ENCODE data around the gene PTMA.

- TF ChIP-seq YY1 (IDR thresholded peaks at IDR 0.05; ENCODE audit: insufficient read depth, insufficient read length) = no peak
- no peak for TF ChIP-seq SUZ12 (IDR thresholded peaks at IDR 0.05; ENCODE audit: extremely low read depth, insufficient read depth, insufficient read length)
Observed at GRCh38 chr2:231680992-231681852, 27.1 kb upstream of the PTMA start.
